IMR-90 (cell line): ENCODE data around the gene CALY. TPM values are rescaled to one million over a fixed set of nuclear protein-coding genes. Genes with fewer than 3 reads are reported as not detected.

Experiments
- ATAC-seq: fragments of 200-7000 bp; cut with Tn5 transposase; 2 replicates; pipeline ENCODE4 v1.9.1; 2020; ENCODE audit warnings: low read depth, mild to moderate bottlenecking, moderate library complexity
- BruUV-seq: library from RNA; stranded (reverse); fragments of 400-500 nt; replicated peaks from 2 replicates; lab custom pipeline; 2021; lab: Mats Ljungman, UMichigan
- CTCF ChIA-PET: fragments of 300-600 bp; formaldehyde crosslinking; extraction: SDS; loops from one replicate; lab custom pipeline; 2021; ENCODE audit warnings: antibody characterized with exemption; lab: Yijun Ruan, JAX
- POLR2A ChIA-PET: fragments of 300-600 bp; sonication (Branson Sonifier 250); formaldehyde crosslinking; loops from one replicate; lab custom pipeline; 2022; ENCODE audit warnings: antibody characterized with exemption; ENCODE audit not compliant: unreplicated experiment; lab: Charles Lee
- DNase-seq: peaks from one replicate; pipeline ENCODE4 v3.0.0; 2013
- H2AFZ ChIP-seq: replicated peaks from 2 replicates; pipeline ENCODE3; 2013; ENCODE audit warnings: low read length, mild to moderate bottlenecking; ENCODE audit not compliant: poor library complexity
- H2AK5ac ChIP-seq: 2 replicates; pipeline ENCODE4 v1.6.1; 2013; ENCODE audit warnings: low read depth, low read length, inconsistent platforms
- H2AK9ac ChIP-seq: replicated peaks from 2 replicates; pipeline ENCODE3; 2013; ENCODE audit warnings: mild to moderate bottlenecking, low read depth, low read length, moderate library complexity; ENCODE audit not compliant: poor library complexity
- H2BK120ac ChIP-seq: 2 replicates; pipeline ENCODE4 v1.6.1; 2013; ENCODE audit warnings: low read depth, low read length, inconsistent platforms
- H2BK15ac ChIP-seq: 3 replicates; pipeline ENCODE4 v1.6.1; 2013; ENCODE audit warnings: low read depth, low read length, inconsistent platforms
- H2BK20ac ChIP-seq: 2 replicates; pipeline ENCODE4 v1.6.1; 2013; ENCODE audit warnings: low read depth, mild to moderate bottlenecking, inconsistent platforms, low read length, moderate library complexity
- H2BK5ac ChIP-seq: 2 replicates; pipeline ENCODE4 v1.6.1; 2013; ENCODE audit warnings: mild to moderate bottlenecking, low read depth, low read length, inconsistent platforms; ENCODE audit not compliant: poor library complexity, severe bottlenecking
- H3K14ac ChIP-seq: replicated peaks from 2 replicates; pipeline ENCODE4 v1.6.1; 2013; ENCODE audit warnings: low read depth, low read length, inconsistent platforms
- H3K18ac ChIP-seq: 2 replicates; pipeline ENCODE4 v1.6.1; 2013; ENCODE audit warnings: low read depth, low read length, control low read depth
- H3K23ac ChIP-seq: 2 replicates; pipeline ENCODE4 v1.6.1; 2013; ENCODE audit warnings: low read depth, low read length, inconsistent platforms
- H3K27ac ChIP-seq: 2 replicates; pipeline ENCODE4 v1.5.1; 2013; ENCODE audit warnings: mild to moderate bottlenecking, control low read depth, low read length; ENCODE audit not compliant: insufficient read depth
- H3K27me3 ChIP-seq: 2 replicates; pipeline ENCODE4 v1.6.1; 2013; ENCODE audit warnings: low read length; ENCODE audit not compliant: control insufficient read depth, insufficient read depth
- H3K36me3 ChIP-seq: 2 replicates; pipeline ENCODE4 v1.6.1; 2013; ENCODE audit warnings: low read length, mixed read lengths; ENCODE audit not compliant: control insufficient read depth, insufficient read depth
- H3K4ac ChIP-seq: 2 replicates; pipeline ENCODE4 v1.6.1; 2013; ENCODE audit warnings: low read depth, low read length, inconsistent platforms
- H3K4me1 ChIP-seq: 2 replicates; pipeline ENCODE4 v1.6.1; 2013; ENCODE audit warnings: low read length, mixed read lengths; ENCODE audit not compliant: control insufficient read depth, insufficient read depth
- H3K4me2 ChIP-seq: 2 replicates; pipeline ENCODE4 v1.6.1; 2013; ENCODE audit warnings: low read depth, mild to moderate bottlenecking, control low read depth, low read length, moderate library complexity
- H3K4me3 ChIP-seq: 2 replicates; pipeline ENCODE4 v1.5.1; 2013; ENCODE audit warnings: low read depth, mild to moderate bottlenecking, control low read depth, low read length, moderate library complexity; ENCODE audit not compliant: insufficient read depth
- H3K56ac ChIP-seq: 2 replicates; pipeline ENCODE4 v1.6.1; 2013; ENCODE audit warnings: low read length, inconsistent platforms; ENCODE audit not compliant: insufficient read depth; ENCODE audit errors: extremely low read depth
- H3K79me1 ChIP-seq, 2 experiments: 2 replicates each; pipeline ENCODE4 v1.6.1; 2013; ENCODE audit warnings: low read length in 2 of 2, inconsistent platforms in 1 of 2, low read depth in 1 of 2
- H3K9ac ChIP-seq: 2 replicates; pipeline ENCODE4 v1.6.1; 2013; ENCODE audit warnings: low read depth, low read length, control low read depth
- H3K9me1 ChIP-seq: 2 replicates; pipeline ENCODE4 v1.6.1; 2013; ENCODE audit warnings: low read length, inconsistent platforms; ENCODE audit not compliant: insufficient read depth
- H3K9me3 ChIP-seq: 2 replicates; pipeline ENCODE4 v1.6.1; 2013; ENCODE audit warnings: low read length; ENCODE audit not compliant: control insufficient read depth, insufficient read depth
- H4K20me1 ChIP-seq: 2 replicates; pipeline ENCODE4 v1.6.1; 2013; ENCODE audit warnings: low read length, inconsistent platforms; ENCODE audit not compliant: insufficient read depth
- H4K5ac ChIP-seq: 2 replicates; pipeline ENCODE4 v1.6.1; 2013; ENCODE audit warnings: mild to moderate bottlenecking, low read depth, low read length, control low read depth
- H4K8ac ChIP-seq, 2 experiments: 2 replicates each; pipeline ENCODE4 v1.6.1; 2013; ENCODE audit warnings: low read depth in 2 of 2, low read length in 2 of 2, control low read depth in 1 of 2, inconsistent platforms in 1 of 2
- H4K91ac ChIP-seq: 2 replicates; pipeline ENCODE4 v1.6.1; 2013; ENCODE audit warnings: low read depth, low read length, inconsistent platforms; ENCODE audit not compliant: insufficient read depth
- BHLHE40 ChIP-seq: fragments of 150-350 bp; IDR thresholded peaks from 2 replicates; pipeline ENCODE4 v1.6.1; 2016; ENCODE audit warnings: mild to moderate bottlenecking, low read depth, low read length
- CEBPB ChIP-seq: IDR thresholded peaks from 2 replicates; pipeline ENCODE4 v1.6.1; 2012; ENCODE audit warnings: low read depth, low read length, improper control_type of control experiment
- CTCF ChIP-seq: conservative IDR thresholded peaks from 2 replicates; pipeline ENCODE4 v1.5.1; 2012; ENCODE audit warnings: mild to moderate bottlenecking, low read depth, low read length, improper control_type of control experiment
- ELK1 ChIP-seq: fragments of 150-350 bp; IDR thresholded peaks from 2 replicates; pipeline ENCODE4 v1.6.1; 2016; ENCODE audit warnings: low read depth, mild to moderate bottlenecking, low read length, moderate library complexity, borderline replicate concordance
- FOS ChIP-seq: fragments of 150-350 bp; IDR thresholded peaks from 2 replicates; pipeline ENCODE4 v1.6.1; 2016; ENCODE audit warnings: low read depth, low read length
- MAZ ChIP-seq: IDR thresholded peaks from 2 replicates; pipeline ENCODE4 v1.6.1; 2012; ENCODE audit warnings: low read depth, mild to moderate bottlenecking, low read length, improper control_type of control experiment, moderate library complexity, borderline replicate concordance
- MXI1 ChIP-seq: IDR thresholded peaks from 2 replicates; pipeline ENCODE4 v1.6.1; 2012; ENCODE audit warnings: low read depth, mild to moderate bottlenecking, low read length, moderate library complexity, borderline replicate concordance
- POLR2A ChIP-seq: IDR thresholded peaks from 2 replicates; pipeline ENCODE4 v1.6.1; 2012; ENCODE audit warnings: mild to moderate bottlenecking, low read depth, low read length
- SMC3 ChIP-seq: fragments of 150-350 bp; IDR thresholded peaks from 2 replicates; pipeline ENCODE4 v1.6.1; 2016; ENCODE audit warnings: low read depth, mild to moderate bottlenecking, antibody characterized with exemption, low read length, moderate library complexity
- USF2 ChIP-seq: fragments of 150-350 bp; IDR thresholded peaks from 2 replicates; pipeline ENCODE4 v1.6.1; 2017; ENCODE audit warnings: mild to moderate bottlenecking, antibody characterized with exemption, low read length, low read depth
- WGBS, 2 experiments: methylation state at CpG; one replicate each; pipeline versions ENCODE4 v1.1.5 to v1.1.7; 2013; ENCODE audit warnings: missing lambda C conversion rate in 2 of 2; ENCODE audit not compliant: insufficient read length in 1 of 2; ENCODE audit errors: extremely low coverage in 2 of 2; 5-methylcytosine and 5-hydroxymethylcytosine counted together
- dilution Hi-C: fragments of 300-500 bp; cut with HindIII; formaldehyde crosslinking; loops from one replicate; pipeline ENCODE4 v1.14.3; 2018; ENCODE audit warnings: low sequenced_read_pairs; ENCODE audit not compliant: unreplicated experiment
- in situ Hi-C: fragments of 300-500 bp; cut with MboI; formaldehyde crosslinking; loops from 3 replicates; pipeline ENCODE4 v1.14.3; 2019; ENCODE audit warnings: low sequenced_read_pairs, inconsistent platforms, mixed read lengths
- intact Hi-C: fragments of 100-400 bp; cut with micrococcal nuclease; formaldehyde crosslinking; loops from 2 replicates; pipeline ENCODE4 v1.10.0; 2022
- polyA plus RNA-seq, 3 experiments: library from polyadenylated mRNA; depleted of rRNA; stranded (reverse); fragments of >200 nt; gene quantifications; 2 replicates each; pipeline ENCODE4 v1.2.3, GENCODE V29; 2012; ENCODE audit warnings: low replicate concordance in 1 of 3
- total RNA-seq: library from RNA; depleted of rRNA; stranded (reverse); fragments of >200 nt; gene quantifications from 2 replicates; pipeline ENCODE4 v1.2.3, GENCODE V29; 2012

The CALY gene
- total and polyA plus RNA-seq, 2 of the 4 experiments (the other 2 are of a cell fraction): 0.34 TPM; not detected in 1

- no peak for TF ChIP-seq ELK1
- no peak for TF ChIP-seq FOS
- TF ChIP-seq BHLHE40: no peak
- no peak for TF ChIP-seq USF2
- no peak for TF ChIP-seq SMC3
- TF ChIP-seq MXI1: no peak
- no peak for TF ChIP-seq POLR2A
- no peak for TF ChIP-seq CTCF
- TF ChIP-seq MAZ: no peak
- no peak for TF ChIP-seq CEBPB
- Histone ChIP-seq H3K27ac (no peak overlapping the region), H3K4me1 (peaks cover 6% of the 10 kb centered on the region; the same call in 1 of the 2 replicates), H4K20me1 (no peaks in the 10 kb centered on the region; the same call in 1 of the 2 replicates), H3K79me1 (peaks cover 6 to 11% of the 10 kb centered on the region in 2 experiments; a peak in 2 of 4 replicates), H4K91ac (no peak overlapping the region), H3K4me3 (no peak overlapping the region), H3K56ac (no peak overlapping the region), H3K9ac (no peak overlapping the region), H3K36me3 (peaks cover 36% of the 10 kb centered on the region), H3K18ac (no peak overlapping the region), H3K23ac (no peak overlapping the region), H2AK9ac (no peak overlapping the region), H2BK15ac (no peak overlapping the region), H3K14ac (no peak overlapping the region), H3K27me3 (no peaks in the 10 kb centered on the region), H3K4ac (no peak overlapping the region), H3K4me2 (no peak overlapping the region), H2AFZ (no peak overlapping the region), H2AK5ac (no peak overlapping the region), H2BK5ac (no peak overlapping the region), H4K8ac (no peak overlapping the region), H3K9me1 (no peaks in the 10 kb centered on the region; the same call in 1 of the 2 replicates), H2BK120ac (no peak overlapping the region), H4K5ac (no peak overlapping the region), H3K9me3 (no peaks in the 10 kb centered on the region), H2BK20ac (no peak overlapping the region)
- dilution Hi-C loops: no loop called here
- intact Hi-C loops: no loop called here
- ChIA-PET CTCF (no interaction called here), POLR2A (no interaction called here)
- in situ Hi-C loops: no loop called here
- DNase-seq (no peak), ATAC-seq (no peak)
- 83% methylated on average over 2 of the region's 5 CpGs; no CpG with 5 or more reads in 1 of the 2 experiments for WGBS, 2 experiments
- BruUV-seq: no TSS peak
Observed at GRCh38 chr10:133361227-133361626, 24.5 kb upstream of the CALY start.
